Anterior cingulate cortex (tissue), 58 donors: Measurements from ENCODE around the gene TOP2A.

Experiments used
- DNase-seq, 58 donors: peaks; one replicate each; lab custom pipeline; 2025; lab: John Stamatoyannopoulos, UW

Gene TOP2A

DNA sequence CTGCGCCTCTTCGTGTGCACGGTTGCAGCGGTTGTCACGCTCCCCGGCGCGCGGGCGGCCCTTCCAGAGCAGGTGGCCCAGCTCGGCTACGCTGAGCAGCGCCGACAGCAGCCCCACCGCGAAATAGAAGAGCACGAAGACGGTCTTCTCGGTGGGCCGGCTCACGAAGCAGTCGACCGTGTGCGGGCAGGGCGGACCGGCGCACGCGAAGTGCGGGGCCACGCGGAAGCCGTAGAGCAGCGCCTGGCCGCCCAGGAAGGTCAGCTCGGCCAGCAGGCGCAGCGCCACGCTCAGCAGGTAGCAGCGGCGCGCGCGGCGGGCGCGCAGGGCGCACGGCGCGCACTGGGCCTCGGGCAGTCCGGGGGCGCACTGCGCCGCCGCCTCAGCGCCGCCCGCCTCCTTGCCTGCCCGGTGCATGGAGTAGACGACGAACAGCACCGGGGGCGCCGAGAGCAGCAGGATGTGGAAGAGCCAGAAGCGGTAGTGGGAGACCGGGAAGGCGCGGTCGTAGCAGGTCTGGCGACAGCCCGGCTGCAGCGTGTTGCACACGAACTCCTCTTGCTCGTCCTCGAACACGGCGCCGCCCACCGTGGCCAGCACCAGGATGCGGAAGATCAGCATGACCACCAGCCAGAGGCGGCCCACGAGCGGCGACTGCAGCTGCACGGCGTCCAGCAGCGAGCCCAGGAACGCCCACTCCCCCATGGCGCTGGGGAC, 54.4 kb downstream of the TOP2A start:
- DNase-seq = no peak

GRCh38 chr17:40362696-40363110, 55.0 kb downstream of the TOP2A start:
- DNase-seq = peak in 1 of 58 donors; percentile 18

DNA sequence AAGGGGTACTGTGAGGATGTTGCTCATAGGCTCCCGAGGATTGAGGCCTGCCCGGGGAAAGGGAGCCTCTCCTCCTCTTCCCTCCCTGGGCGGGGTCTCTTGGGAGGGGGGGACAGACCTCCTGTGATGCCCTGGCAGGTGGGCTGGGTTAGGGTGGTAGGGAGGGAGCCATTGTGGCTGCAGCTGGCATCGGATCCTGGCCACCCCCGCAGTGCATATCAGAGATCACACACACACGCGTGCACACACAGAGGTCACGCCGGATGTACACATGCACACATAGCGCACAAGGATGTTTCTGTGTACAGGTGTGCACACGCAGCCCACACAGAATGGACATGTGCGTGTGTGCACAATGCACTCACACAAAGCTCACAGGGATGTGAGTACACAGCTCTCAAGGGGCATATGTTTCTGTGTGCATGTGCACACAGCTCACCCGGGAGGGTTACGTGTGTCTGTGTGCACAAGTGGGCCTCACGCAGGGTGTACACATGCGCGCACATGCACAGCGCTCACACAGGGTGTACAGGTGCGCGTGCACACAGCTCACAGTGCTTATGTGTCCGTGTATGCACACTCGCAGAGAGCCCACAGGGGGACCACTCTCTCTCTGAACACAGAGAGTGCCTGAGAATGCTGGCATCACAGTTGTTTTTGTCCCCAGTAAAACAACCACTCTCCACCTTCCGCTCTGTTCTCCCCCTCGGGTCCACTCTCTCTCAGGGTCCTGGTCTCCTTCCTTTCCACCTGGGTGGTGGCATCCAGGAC, 55.6 kb downstream of the TOP2A start:
- DNase-seq = no peak

GRCh38 chr17:40361063-40361924, 56.4 kb downstream of the TOP2A start:
- no peak for DNase-seq

DNA sequence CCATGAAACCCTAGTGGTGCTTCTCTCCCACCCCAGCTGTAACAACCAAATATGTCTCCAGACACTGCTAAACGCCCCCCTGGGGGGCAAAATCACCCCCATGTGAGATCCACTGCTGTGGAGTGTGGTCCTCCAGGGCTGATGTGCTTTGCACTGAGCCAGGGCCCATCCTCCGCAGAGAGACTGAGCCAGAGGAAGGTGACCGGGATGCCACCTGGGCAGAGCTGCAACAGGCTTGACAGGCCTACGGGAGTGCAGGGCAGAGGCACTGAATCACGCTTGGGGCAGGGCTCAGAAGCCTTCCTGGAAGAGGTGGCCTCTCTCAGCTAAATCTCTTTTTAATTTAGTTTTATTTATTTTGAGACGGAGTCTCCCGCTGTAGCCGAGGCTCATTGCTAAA, 57.6 kb downstream of the TOP2A start:
- DNase-seq = no peak

DNA sequence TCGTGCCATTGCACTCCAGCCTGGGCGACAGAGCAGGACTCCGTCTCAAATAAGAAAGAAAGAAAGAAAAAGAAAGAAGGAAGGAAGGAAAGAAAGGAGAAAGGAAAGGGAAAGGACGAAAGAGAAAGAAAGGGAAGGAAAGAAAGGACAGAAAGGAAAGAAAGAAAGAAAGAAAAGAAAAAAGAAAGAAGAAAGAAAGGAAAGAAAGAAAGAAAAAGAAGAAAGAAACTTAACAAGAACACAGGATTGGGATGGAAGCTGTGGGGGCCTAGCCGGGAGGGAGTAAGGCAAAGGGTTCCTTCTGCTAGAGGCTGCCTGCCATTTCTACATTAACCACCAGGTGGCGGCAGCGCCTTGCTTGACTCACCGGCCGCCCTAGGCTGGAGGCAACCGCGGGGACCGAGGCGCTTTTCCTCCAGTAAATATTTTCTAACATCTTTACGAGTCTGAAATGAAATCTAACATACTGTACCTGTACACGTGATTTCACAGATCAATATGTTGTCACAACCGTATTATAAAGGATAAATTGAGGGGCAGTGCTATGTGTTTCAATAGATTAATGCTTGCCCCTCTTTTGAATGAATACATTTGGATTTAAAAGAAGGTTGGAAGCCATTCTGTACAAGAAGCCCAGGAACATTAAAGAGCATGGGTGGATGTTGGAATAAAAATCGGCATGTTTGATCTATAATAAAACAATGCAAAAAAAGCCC, 59.2 kb downstream of the TOP2A start:
- DNase-seq = peak in 56 of 58 donors; percentile 33 to 93 (median 72)

DNA sequence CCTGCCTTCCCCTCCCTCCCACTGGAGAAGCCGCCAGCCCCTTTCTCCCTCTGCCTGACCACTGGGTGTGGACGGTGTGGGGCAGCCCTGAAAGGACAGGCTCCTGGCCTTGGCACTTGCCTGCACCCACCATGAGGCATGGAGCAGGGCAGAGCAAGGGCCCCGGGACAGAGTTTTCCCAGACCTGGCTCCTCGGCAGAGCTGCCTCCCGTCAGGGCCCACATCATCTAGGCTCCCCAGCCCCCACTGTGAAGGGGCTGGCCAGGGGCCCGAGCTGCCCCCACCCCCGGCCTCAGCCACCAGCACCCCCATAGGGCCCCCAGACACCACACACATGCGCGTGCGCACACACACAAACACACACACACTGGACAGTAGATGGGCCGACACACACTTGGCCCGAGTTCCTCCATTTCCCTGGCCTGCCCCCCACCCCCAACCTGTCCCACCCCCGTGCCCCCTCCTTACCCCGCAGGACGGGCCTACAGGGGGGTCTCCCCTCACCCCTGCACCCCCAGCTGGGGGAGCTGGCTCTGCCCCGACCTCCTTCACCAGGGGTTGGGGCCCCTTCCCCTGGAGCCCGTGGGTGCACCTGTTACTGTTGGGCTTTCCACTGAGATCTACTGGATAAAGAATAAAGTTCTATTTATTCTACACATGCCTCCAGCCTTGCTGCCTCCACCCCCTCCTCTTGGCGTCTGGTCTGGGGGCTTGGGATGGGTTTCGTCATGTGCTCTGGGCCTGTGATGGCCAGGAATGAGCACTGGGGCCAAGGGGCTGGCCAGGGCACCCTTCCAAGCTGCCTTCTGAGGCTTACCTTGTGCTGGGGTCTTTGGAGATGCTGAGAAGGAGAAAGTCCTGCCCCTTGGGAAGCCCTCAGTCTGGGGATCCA, 60.5 kb downstream of the TOP2A start:
- DNase-seq = no peak

- no peak for DNase-seq
Observed at GRCh38 chr17:40355804-40356758, 61.6 kb downstream of the TOP2A start.

DNA sequence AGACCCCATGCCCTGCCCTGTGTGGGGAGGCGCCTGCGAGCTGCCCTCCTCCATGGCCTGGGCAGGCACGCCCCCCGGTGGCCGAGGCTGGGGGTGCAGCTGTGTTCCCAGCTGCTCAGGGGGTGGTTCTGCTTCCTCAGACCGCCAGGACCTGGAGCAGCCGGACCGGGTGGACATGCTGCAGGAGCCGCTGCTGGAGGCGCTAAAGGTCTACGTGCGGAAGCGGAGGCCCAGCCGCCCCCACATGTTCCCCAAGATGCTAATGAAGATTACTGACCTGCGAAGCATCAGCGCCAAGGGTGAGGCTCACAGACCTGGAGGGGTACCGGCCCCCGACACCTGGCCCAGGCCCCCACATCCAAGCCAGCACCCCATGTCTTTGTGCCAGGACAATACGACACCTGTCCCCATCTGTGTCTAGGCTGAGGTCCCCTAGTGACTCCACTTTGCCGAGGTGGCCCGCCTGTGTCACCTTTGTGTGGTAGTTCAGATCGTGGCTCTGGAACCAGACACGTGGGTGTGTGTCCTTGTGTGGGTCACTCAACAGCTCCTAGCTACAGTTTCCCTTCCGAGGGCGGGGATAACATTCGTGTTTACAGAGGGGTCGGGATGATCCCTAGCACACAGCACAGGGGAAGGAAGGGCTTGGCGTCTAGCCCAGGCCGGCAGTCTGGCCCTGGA, 62.4 kb downstream of the TOP2A start:
- DNase-seq = peak in 44 of 58 donors; percentile 10 to 75 (median 44)

- no peak for DNase-seq
Observed at GRCh38 chr17:40354221-40355122, 63.2 kb downstream of the TOP2A start.

DNA sequence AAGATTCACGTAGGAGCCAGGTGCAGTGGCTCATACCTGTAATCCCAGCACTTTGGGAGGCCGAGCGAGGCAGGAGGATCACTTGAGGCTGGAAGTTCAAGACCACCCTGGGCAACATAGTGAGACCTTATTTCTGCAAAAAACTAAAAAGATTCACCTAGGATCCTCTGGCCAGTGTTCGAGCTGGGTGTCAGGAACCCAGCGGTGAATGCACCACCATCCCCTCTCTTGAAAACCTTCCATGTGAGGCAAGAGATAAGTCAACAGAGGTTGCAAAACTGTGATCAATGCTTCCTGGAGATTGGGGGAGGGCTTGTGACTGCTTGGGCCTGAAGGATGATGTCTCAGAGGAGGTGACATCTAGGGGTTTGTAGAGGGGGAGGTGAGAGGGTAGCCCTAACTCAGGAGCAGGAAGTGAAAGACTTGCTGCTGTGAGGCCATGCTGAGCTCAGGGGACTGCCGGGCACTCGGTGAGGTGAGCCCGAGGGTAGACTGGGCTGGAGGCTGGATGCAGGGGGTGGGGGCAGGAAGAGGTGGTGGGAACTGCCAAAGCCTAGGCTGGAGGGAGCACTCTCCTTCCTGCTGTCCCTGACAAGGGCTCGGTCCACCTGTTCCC, 64.8 kb downstream of the TOP2A start:
- no peak for DNase-seq

DNA sequence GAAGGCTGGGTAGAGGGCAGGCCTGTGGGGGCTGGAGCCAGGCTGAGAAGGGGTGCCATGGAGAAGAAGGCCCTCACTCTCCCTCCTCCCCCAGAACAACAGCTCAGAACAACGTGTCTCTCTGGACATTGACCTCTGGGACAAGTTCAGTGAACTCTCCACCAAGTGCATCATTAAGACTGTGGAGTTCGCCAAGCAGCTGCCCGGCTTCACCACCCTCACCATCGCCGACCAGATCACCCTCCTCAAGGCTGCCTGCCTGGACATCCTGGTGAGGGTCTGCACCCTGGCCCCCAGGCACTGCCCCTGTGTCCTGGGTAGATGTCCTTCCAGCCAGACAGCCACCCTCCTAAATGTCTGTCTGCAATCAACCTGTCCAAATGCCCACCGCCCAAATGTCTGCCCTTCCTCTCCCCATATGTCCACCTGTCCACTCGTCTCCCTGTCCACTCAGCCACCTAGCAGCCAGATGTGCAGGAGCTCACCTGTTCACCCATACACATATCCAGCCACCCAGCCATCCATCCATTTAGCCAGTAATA, 65.4 kb downstream of the TOP2A start:
- no peak for DNase-seq

- peak in 1 of 58 donors; percentile 51 for DNase-seq
Observed at GRCh38 chr17:40351359-40352236, 66.1 kb downstream of the TOP2A start.

- peak in 1 of 58 donors; percentile 39 for DNase-seq
Observed at GRCh38 chr17:40350689-40351358, 66.9 kb downstream of the TOP2A start.
